Testis (tissue), 3 donors: Measurements from ENCODE around the gene TRPC5OS. TPM values are rescaled to one million over a fixed set of nuclear protein-coding genes. Genes with fewer than 3 reads are reported as not detected.

Source experiments
- DNase-seq: peaks from one replicate; pipeline ENCODE4 v3.0.0-alpha.2; 2019
- H3K27ac ChIP-seq, 2 donors: fragments of 200-600 bp; sonication (generic); one replicate each; pipeline ENCODE4 v1.5.1; 2019
- H3K27me3 ChIP-seq: fragments of 200-600 bp; sonication (generic); one replicate; pipeline ENCODE4 v1.5.1; 2019
- H3K36me3 ChIP-seq: fragments of 200-600 bp; sonication (generic); one replicate; pipeline ENCODE4 v1.5.1; 2017; ENCODE audit warnings: low read depth; ENCODE audit errors: missing control alignments
- H3K4me1 ChIP-seq: fragments of 200-600 bp; sonication (generic); one replicate; pipeline ENCODE4 v1.5.1; 2019
- H3K4me3 ChIP-seq, 2 donors: fragments of 200-600 bp; sonication (generic); one replicate each; pipeline ENCODE4 v1.5.1; 2017 to 2019
- H3K9me3 ChIP-seq: fragments of 200-600 bp; sonication (generic); one replicate; pipeline ENCODE4 v1.5.1; 2017
- POLR2A ChIP-seq: fragments of 450-650 bp; IDR thresholded peaks from one replicate; pipeline ENCODE4 v1.6.1; 2017; ENCODE audit warnings: antibody characterized with exemption, mild to moderate bottlenecking, moderate library complexity
- WGBS, 2 donors: methylation state at CpG; one replicate each; pipeline ENCODE4 v1.1.5; 2018; 5-methylcytosine and 5-hydroxymethylcytosine counted together
- intact Hi-C: fragments of 100-400 bp; cut with DNase I; formaldehyde crosslinking; loops from one replicate; pipeline ENCODE4 v1.15.1; 2023; ENCODE audit warnings: low total_unique reads
- polyA plus RNA-seq: library from polyadenylated mRNA; stranded (reverse); fragments of 350-450 nt; fragmentation: Illumina TruSeq; extraction: RNeasy Lipid Tissue Mini Kit (QIAGEN cat#74804); gene quantifications from one replicate; pipeline ENCODE4 v1.2.3, GENCODE V29; 2014; ENCODE audit warnings: low read depth, low replicate concordance; ENCODE audit not compliant: insufficient read depth
- total RNA-seq, 2 donors: library from RNA; depleted of rRNA; stranded (reverse); fragments of >200 nt; gene quantifications; one replicate each; pipeline ENCODE4 v1.2.3, GENCODE V29; 2016
- TF ChIP-seq, protein P1 (sequence below), 3 experiments: fragments of 450-650 bp in 2 of 3; fragments of 200-600 bp in 1 of 3; sonication (generic) in 1 of 3; IDR thresholded peaks; one replicate each; pipeline ENCODE4 v1.5.1; 2016 to 2019; ENCODE audit warnings: antibody characterized with exemption in 3 of 3, mild to moderate bottlenecking in 2 of 3, moderate library complexity in 1 of 3

Gene TRPC5OS
- total and polyA plus RNA-seq, 3 donors from 2014 or later = 49.8 to 112 (median 103) TPM

DNA sequence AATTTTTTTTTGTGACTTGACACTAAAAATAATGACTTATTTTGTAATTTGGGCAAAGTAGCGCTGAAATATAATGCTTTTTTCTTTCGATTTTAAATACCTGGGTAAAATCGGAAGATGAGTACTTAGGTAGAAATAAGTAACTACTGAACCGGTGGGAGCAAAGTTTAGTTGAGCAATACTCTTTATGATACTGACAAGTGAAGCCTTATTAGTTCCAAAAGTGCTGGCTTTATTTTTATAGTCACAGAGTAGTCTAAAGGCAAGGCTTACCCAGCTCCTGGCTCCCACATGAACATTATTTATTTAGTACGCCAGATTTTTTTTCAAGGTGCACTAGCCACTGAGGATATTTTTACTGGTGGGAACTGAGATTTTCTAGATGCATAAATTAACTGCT, 14.4 kb upstream of the TRPC5OS start:
- H3K4me1 ChIP-seq = no peaks in the 10 kb centered on the region
- intact Hi-C loops = no loop called here
- no peak for DNase-seq
- no peak overlapping the region for H3K4me3 ChIP-seq
- 91 to 94% methylated on average over 5 of the region's 5 CpGs for WGBS, 2 donors
- H3K36me3 ChIP-seq = no peaks in the 10 kb centered on the region
- no peaks in the 10 kb centered on the region for H3K9me3 ChIP-seq
- H3K27ac ChIP-seq = no peak overlapping the region
- H3K27me3 ChIP-seq = no peaks in the 10 kb centered on the region
- TF ChIP-seq, protein P1, sequence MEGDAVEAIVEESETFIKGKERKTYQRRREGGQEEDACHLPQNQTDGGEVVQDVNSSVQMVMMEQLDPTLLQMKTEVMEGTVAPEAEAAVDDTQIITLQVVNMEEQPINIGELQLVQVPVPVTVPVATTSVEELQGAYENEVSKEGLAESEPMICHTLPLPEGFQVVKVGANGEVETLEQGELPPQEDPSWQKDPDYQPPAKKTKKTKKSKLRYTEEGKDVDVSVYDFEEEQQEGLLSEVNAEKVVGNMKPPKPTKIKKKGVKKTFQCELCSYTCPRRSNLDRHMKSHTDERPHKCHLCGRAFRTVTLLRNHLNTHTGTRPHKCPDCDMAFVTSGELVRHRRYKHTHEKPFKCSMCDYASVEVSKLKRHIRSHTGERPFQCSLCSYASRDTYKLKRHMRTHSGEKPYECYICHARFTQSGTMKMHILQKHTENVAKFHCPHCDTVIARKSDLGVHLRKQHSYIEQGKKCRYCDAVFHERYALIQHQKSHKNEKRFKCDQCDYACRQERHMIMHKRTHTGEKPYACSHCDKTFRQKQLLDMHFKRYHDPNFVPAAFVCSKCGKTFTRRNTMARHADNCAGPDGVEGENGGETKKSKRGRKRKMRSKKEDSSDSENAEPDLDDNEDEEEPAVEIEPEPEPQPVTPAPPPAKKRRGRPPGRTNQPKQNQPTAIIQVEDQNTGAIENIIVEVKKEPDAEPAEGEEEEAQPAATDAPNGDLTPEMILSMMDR (IDR thresholded peaks at IDR 0.05) = no peak
- no peak for TF ChIP-seq POLR2A

DNA sequence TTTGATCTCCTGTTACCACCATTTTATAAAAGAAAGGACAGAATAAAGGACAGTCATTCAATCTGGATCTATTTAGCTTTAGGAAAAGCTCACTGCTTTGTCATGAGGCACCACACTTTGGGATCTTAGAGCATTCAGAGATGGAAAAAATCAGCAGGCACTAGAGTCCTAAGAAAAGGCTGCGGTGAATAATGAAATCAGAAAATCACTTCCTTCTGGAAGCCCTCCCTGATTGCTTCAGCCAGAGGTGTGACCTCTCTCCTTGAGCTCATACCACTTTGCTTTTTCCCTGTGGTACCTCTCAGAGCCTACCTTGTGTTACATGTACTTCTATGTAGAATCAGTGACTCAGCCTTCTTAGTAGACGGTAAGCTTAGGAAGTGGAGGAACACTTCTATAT, 8.7 kb upstream of the TRPC5OS start:
- intact Hi-C loops = no loop called here
- 91 to 95% methylated on average over 2 of the region's 2 CpGs for WGBS, 2 donors
- Histone ChIP-seq H3K4me3 (no peak overlapping the region), H3K36me3 (no peaks in the 10 kb centered on the region), H3K9me3 (no peaks in the 10 kb centered on the region), H3K27ac (no peak overlapping the region), H3K27me3 (no peaks in the 10 kb centered on the region), H3K4me1 (no peaks in the 10 kb centered on the region)
- no peak for DNase-seq
- no peak for TF ChIP-seq POLR2A

DNA sequence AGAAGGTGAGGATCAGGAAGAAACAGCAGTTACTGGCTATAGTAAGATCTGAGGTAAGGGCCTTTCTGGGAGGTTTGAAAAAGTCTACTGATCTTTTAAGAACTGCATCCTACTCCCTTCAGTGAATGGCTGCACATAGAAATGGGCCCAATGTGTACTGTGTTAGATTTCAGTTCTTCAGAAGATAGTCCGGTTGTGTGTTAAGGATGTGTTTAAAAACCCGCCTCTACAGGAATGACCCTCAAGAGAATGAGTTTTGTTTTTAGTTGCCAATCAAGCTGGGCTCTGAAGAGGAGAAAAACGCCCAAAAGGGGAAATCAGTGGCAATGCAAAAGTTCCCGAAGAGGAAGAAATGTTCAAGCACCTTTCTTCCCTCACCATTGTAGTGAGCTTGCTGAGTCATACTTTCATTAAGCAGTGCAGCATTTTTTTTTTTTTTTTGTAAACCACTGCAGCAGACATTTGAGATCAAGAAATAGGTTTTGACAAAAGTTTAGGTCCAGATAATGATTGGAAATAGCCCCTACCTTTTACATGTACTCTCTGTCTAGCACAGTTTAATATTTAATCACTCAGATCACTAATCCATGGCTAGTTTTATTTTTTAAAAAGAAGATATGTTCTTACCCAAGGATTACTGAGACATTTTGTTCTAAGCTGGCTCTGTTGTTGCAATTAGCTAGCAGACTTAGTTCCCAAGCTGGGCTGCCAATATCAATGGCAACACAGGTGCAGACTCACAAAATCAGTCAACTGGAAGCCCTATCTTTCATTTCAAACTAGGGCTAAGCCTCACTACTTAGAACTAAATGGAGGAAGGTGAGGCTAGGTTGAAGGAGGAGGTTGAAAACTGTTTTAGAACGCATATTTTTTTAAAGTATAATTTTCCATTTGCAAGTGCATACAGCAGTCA, 7.0 kb upstream of the TRPC5OS start:
- Histone ChIP-seq H3K4me1 (no peaks in the 10 kb centered on the region), H3K27me3 (no peaks in the 10 kb centered on the region), H3K36me3 (no peaks in the 10 kb centered on the region), H3K4me3 (no peak overlapping the region), H3K27ac (no peak overlapping the region), H3K9me3 (no peaks in the 10 kb centered on the region)
- TF ChIP-seq, protein P1 (IDR thresholded peaks at IDR 0.05) = no peak
- no peak for TF ChIP-seq POLR2A
- intact Hi-C loops = no loop called here
- DNase-seq = no peak
- 52 to 61% methylated on average over 5 of the region's 5 CpGs for WGBS, 2 donors

DNA sequence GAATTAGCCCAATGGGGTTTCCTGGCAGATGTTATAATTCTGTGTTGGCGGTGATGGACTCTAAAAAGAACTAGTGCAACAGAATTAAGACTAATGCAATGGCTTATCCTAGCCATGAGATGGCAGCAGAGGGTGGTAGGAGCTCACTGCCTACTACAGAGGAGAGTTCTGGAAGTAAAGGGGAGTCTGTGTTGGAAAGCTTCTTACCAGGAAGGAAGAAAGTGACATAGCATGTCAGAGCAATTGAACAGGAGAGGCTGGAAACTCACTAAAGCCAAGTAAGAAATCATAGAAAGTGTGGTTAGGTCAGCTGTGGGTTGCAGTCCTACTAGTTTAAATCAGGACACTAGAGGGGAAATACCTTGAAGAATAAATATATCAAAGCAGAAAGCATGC, 6.3 kb upstream of the TRPC5OS start:
- H3K27ac ChIP-seq = no peak overlapping the region
- intact Hi-C loops = no loop called here
- WGBS, 2 donors = 18 to 60% methylated on average over 1 of the region's 1 CpG

DNA sequence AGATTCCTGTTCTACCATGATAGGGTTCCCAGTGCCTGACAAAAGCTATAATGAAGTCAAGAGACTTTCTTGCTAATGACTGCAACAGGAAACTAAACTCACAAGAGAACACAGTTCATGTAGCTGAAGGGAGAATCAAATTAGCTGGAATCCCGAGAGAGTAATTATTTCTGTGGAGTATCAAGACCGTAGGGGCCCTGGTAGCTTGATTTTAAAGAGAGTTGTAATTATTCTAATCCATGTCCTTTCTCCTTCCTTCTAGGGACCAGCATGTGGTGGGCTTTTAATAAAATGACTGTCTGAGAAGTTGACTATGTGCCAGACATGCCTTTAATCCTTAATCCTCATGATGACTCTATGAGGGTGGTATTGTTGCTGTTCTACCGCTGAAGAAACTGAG, 1.7 kb upstream of the TRPC5OS start:
- no peak overlapping the region for H3K27ac ChIP-seq
- H3K4me1 ChIP-seq = no peaks in the 10 kb centered on the region
- H3K9me3 ChIP-seq = no peaks in the 10 kb centered on the region
- no peaks in the 10 kb centered on the region for H3K27me3 ChIP-seq
- WGBS, 2 donors = 79 to 85% methylated on average over 2 to 3 of the region's 3 CpGs
- H3K4me3 ChIP-seq = no peak overlapping the region
- TF ChIP-seq POLR2A = no peak
- TF ChIP-seq, protein P1 (IDR thresholded peaks at IDR 0.05) = no peak
- H3K36me3 ChIP-seq = no peaks in the 10 kb centered on the region
- intact Hi-C loops = no loop called here
- no peak for DNase-seq

More for the DNA sequence above, 6.3 kb upstream of the TRPC5OS start:
- peak; percentile 22 for DNase-seq
- H3K9me3 ChIP-seq = no peaks in the 10 kb centered on the region
- H3K27me3 ChIP-seq = no peaks in the 10 kb centered on the region
- no peak for TF ChIP-seq POLR2A
- TF ChIP-seq, protein P1 (IDR thresholded peaks at IDR 0.05) = peak; percentile 36 to 51 (median 49)
- H3K4me3 ChIP-seq = no peak overlapping the region
- no peaks in the 10 kb centered on the region for H3K36me3 ChIP-seq
- H3K4me1 ChIP-seq = no peaks in the 10 kb centered on the region
